Measurements from ENCODE around the gene CCDC158. TPM values are rescaled to one million over a fixed set of nuclear protein-coding genes. Genes with fewer than 3 reads are reported as not detected.
"Not testable (repeated sequence)": the region's sequence is repeated elsewhere in the genome, so short reads cannot be mapped to it uniquely, and the experiment has no call there.

Gene CCDC158
- total and polyA plus RNA-seq, 10 donors, result 0.02 to 0.24 (median 0.18) TPM; not detected in 4

DNA sequence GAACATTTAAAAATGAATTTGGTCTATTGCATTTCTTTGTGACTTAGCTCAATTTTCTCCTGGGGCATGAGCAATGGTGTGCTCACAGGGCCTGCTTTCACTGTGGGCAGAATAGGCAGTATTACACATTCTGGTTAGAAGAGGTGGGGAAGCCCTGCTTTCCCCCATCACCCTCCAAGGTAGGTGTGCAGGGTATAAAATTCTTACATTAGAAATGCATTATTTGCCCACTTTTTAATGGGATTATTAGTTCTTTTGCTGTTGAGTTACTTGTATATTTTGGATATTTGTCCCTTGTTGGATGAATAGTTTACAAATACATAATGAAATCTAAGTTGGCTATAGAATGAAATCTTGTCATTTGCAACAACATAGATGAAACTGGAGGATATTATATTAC lies 122.7 kb downstream of the CCDC158 start:
- Histone ChIP-seq H3K27ac (no peak overlapping the region), H3K4me1 (peaks cover 0 to 33% (median 0%) of the 10 kb centered on the region in 6 donors), H3K4me3 (no peak overlapping the region), H3K36me3 (no peaks in the 10 kb centered on the region), H3K9me3 (peaks cover 0 to 27% (median 23%) of the 10 kb centered on the region in 8 donors), H3K27me3 (replicated peaks in 1 of 7) (no peaks in the 10 kb centered on the region)
- no peak for TF ChIP-seq POLR2AphosphoS5 (IDR thresholded peaks at IDR 0.05)
- TF ChIP-seq, protein P1, sequence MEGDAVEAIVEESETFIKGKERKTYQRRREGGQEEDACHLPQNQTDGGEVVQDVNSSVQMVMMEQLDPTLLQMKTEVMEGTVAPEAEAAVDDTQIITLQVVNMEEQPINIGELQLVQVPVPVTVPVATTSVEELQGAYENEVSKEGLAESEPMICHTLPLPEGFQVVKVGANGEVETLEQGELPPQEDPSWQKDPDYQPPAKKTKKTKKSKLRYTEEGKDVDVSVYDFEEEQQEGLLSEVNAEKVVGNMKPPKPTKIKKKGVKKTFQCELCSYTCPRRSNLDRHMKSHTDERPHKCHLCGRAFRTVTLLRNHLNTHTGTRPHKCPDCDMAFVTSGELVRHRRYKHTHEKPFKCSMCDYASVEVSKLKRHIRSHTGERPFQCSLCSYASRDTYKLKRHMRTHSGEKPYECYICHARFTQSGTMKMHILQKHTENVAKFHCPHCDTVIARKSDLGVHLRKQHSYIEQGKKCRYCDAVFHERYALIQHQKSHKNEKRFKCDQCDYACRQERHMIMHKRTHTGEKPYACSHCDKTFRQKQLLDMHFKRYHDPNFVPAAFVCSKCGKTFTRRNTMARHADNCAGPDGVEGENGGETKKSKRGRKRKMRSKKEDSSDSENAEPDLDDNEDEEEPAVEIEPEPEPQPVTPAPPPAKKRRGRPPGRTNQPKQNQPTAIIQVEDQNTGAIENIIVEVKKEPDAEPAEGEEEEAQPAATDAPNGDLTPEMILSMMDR (IDR thresholded peaks at IDR 0.05 in 8 of 11, conservative IDR thresholded peaks at IDR 0.05 in 3 of 11), result no peak
- no peak for TF ChIP-seq POLR2A (IDR thresholded peaks at IDR 0.05)
- no peak for DNase-seq
- intact Hi-C loops (cut with DNase I; ENCODE audit: low total_unique reads), result no loop called here

DNA sequence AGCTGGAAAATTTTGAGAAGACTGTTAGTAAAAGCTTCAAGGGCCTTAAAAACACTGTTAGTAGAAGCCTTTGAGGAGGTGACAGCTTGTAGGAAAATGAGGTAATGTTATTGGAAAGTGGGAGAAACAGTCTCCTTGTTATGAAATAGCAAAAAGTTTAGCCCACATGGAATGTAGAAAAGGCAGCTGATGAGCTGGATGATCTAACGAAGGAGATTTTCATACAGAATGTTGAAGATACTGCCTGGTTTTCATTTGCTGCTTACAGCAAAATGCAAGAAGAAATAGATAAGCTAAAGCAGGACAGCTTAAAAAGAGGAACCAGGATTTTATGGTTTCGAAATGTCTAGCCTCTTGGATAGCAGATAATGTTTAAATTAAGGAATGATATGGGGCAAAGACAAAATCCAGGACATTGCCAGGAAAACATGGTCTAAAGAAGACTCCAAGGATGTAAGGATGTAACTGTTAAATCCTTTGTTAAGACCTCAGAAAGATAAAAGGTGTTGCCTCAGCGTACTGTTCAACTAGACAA lies 124.6 kb downstream of the CCDC158 start:
- H3K4me1 ChIP-seq, result peaks cover 0 to 18% (median 0%) of the 10 kb centered on the region in 6 donors
- H3K27me3 ChIP-seq (replicated peaks in 1 of 7), result no peaks in the 10 kb centered on the region
- no peak overlapping the region for H3K27ac ChIP-seq
- no peak for DNase-seq
- intact Hi-C loops (cut with DNase I; ENCODE audit: low total_unique reads), result no loop called here
- TF ChIP-seq, protein P1 (IDR thresholded peaks at IDR 0.05 in 8 of 11, conservative IDR thresholded peaks at IDR 0.05 in 3 of 11), result no peak
- TF ChIP-seq POLR2A (IDR thresholded peaks at IDR 0.05) (no peak), POLR2AphosphoS5 (IDR thresholded peaks at IDR 0.05) (no peak)
- no peak overlapping the region for H3K4me3 ChIP-seq
- H3K36me3 ChIP-seq, result no peaks in the 10 kb centered on the region
- H3K9me3 ChIP-seq, result peaks cover 0 to 27% (median 23%) of the 10 kb centered on the region in 8 donors
- WGBS, 5 donors, result 72 to 87% (median 76%) methylated on average over 3 of the region's 3 CpGs

GRCh38 chr4:76293772-76294171 lies 127.2 kb downstream of the CCDC158 start:
- intact Hi-C loops (cut with DNase I; ENCODE audit: low total_unique reads), result no loop called here
- H3K9me3 ChIP-seq, result peaks cover 0 to 26% (median 22%) of the 10 kb centered on the region in 8 donors
- 55 to 82% (median 74%) methylated on average over 2 of the region's 2 CpGs for whole genome bisulfite sequencing, 5 donors
- TF ChIP-seq, protein P1 (IDR thresholded peaks at IDR 0.05 in 8 of 11, conservative IDR thresholded peaks at IDR 0.05 in 3 of 11), result no peak
- TF ChIP-seq POLR2AphosphoS5 (IDR thresholded peaks at IDR 0.05) (no peak), POLR2A (IDR thresholded peaks at IDR 0.05) (no peak)
- no peaks in the 10 kb centered on the region for H3K36me3 ChIP-seq
- peaks cover 0 to 7% (median 0%) of the 10 kb centered on the region in 7 donors for H3K27me3 ChIP-seq (replicated peaks in 1 of 7)
- H3K4me3 ChIP-seq, result no peak overlapping the region
- no peaks in the 10 kb centered on the region for H3K4me1 ChIP-seq
- DNase-seq, result no peak
- no peak overlapping the region for H3K27ac ChIP-seq

GRCh38 chr4:76292730-76293129 lies 128.2 kb downstream of the CCDC158 start:
- intact Hi-C loops (cut with DNase I; ENCODE audit: low total_unique reads), result no loop called here
- Histone ChIP-seq H3K4me3 (no peak overlapping the region), H3K27me3 (replicated peaks in 1 of 7) (peaks cover 0 to 7% (median 0%) of the 10 kb centered on the region in 7 donors), H3K27ac (no peak overlapping the region), H3K4me1 (no peaks in the 10 kb centered on the region), H3K36me3 (no peaks in the 10 kb centered on the region), H3K9me3 (peaks cover 0 to 17% (median 12%) of the 10 kb centered on the region in 8 donors)
- DNase-seq, result no peak
- WGBS, 5 donors, result 67 to 90% (median 87%) methylated on average over 3 of the region's 3 CpGs
- no peak for TF ChIP-seq POLR2AphosphoS5 (IDR thresholded peaks at IDR 0.05)
- TF ChIP-seq, protein P1 (IDR thresholded peaks at IDR 0.05 in 8 of 11, conservative IDR thresholded peaks at IDR 0.05 in 3 of 11), result no peak
- no peak for TF ChIP-seq POLR2A (IDR thresholded peaks at IDR 0.05)

- intact Hi-C loops (cut with DNase I; ENCODE audit: low total_unique reads); DNase-seq; H3K4me1 ChIP-seq; H3K4me3 ChIP-seq; H3K36me3 ChIP-seq; H3K27ac ChIP-seq; H3K27me3 ChIP-seq (replicated peaks in 1 of 7): not testable (repeated sequence)
- WGBS, 5 donors, result 61 to 86% (median 83%) methylated on average over 3 of the region's 3 CpGs
- H3K9me3 ChIP-seq, result peaks cover 0 to 11% (median 7%) of the 10 kb centered on the region in 8 donors
These were observed 133.1 kb downstream of the CCDC158 start for GRCh38 chr4:76287811-76288210.
